Measurements from ENCODE around the gene CPA3. TPM values are rescaled to one million over a fixed set of nuclear protein-coding genes. Genes with fewer than 3 reads are reported as not detected.
A peak's percentile ranks its signal among the peaks of the same experiment; 100 is the strongest.

The CPA3 gene
- total and polyA plus RNA-seq, 2 donors from 2014 or later, result 47.9 TPM; not detected in 1

DNA sequence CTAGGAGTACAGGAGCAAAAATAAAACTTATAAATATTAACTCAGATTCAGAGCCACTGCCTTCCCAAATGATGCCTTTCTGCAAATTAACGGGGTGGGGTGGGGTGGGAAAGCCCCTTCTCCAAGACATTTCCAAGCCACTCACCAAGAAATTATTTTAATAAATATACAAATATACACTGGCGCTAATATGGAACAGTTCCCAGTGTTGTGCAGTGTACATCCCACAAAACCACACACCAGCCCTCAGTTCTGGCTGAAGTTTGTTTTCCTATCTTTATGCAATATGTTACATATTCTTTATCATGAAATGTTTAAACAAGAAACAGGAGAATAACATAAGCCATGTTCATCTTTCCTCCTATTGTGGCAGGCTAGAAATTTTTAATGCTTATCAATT, 73.2 kb downstream of the CPA3 start:
- intact Hi-C loops (cut with DNase I), result no loop called here
- Histone ChIP-seq H3K4me3 (ENCODE audit: low read length in 3 of 3) (no peak overlapping the region), H3K27me3 (ENCODE audit: control insufficient read depth, insufficient read depth, low read length) (no peaks in the 10 kb centered on the region), H3K4me1 (ENCODE audit: control insufficient read depth in 2 of 3, insufficient read depth in 2 of 3, low read depth in 1 of 3, low read length in 3 of 3) (no peaks in the 10 kb centered on the region), H3K9me3 (ENCODE audit: control insufficient read depth in 2 of 3, insufficient read depth in 1 of 3, low read length in 3 of 3) (no peaks in the 10 kb centered on the region), H3K9ac (ENCODE audit: low read length in 3 of 3) (no peak overlapping the region), H3K36me3 (ENCODE audit: control insufficient read depth in 2 of 3, insufficient read depth in 3 of 3, low read length in 3 of 3) (no peaks in the 10 kb centered on the region), H3K27ac (ENCODE audit: low read depth in 2 of 2, low read length in 2 of 2) (no peak overlapping the region)
- TF ChIP-seq, protein P1, sequence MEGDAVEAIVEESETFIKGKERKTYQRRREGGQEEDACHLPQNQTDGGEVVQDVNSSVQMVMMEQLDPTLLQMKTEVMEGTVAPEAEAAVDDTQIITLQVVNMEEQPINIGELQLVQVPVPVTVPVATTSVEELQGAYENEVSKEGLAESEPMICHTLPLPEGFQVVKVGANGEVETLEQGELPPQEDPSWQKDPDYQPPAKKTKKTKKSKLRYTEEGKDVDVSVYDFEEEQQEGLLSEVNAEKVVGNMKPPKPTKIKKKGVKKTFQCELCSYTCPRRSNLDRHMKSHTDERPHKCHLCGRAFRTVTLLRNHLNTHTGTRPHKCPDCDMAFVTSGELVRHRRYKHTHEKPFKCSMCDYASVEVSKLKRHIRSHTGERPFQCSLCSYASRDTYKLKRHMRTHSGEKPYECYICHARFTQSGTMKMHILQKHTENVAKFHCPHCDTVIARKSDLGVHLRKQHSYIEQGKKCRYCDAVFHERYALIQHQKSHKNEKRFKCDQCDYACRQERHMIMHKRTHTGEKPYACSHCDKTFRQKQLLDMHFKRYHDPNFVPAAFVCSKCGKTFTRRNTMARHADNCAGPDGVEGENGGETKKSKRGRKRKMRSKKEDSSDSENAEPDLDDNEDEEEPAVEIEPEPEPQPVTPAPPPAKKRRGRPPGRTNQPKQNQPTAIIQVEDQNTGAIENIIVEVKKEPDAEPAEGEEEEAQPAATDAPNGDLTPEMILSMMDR (IDR thresholded peaks at IDR 0.05; ENCODE audit: borderline replicate concordance, extremely low read depth, insufficient read depth), result no peak
- FAIRE-seq, result no peak
- no peak for DNase-seq

DNA sequence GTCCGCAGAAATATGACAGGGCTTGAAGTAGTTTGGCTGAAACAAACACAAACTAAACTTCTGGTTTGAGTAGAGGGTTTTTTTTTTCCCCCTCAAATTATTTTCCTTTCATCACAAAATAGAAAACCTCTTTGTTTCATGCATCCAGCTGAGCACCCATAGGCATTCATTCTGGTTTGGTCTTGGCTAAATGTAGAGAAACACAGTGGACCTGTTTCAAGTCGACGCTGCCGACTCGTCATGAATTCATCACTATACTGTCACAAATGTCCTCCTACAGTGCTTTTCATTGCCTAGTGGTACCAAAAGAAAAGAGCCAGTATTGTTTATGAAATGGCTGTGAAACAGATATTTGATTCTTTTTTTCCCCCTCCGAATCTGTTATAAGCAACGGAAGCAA, 73.8 kb downstream of the CPA3 start:
- Histone ChIP-seq H3K9me3 (ENCODE audit: control insufficient read depth in 2 of 3, insufficient read depth in 1 of 3, low read length in 3 of 3) (no peaks in the 10 kb centered on the region), H3K36me3 (ENCODE audit: control insufficient read depth in 2 of 3, insufficient read depth in 3 of 3, low read length in 3 of 3) (no peaks in the 10 kb centered on the region), H3K27me3 (ENCODE audit: control insufficient read depth, insufficient read depth, low read length) (no peaks in the 10 kb centered on the region), H3K4me1 (ENCODE audit: control insufficient read depth in 2 of 3, insufficient read depth in 2 of 3, low read depth in 1 of 3, low read length in 3 of 3) (no peaks in the 10 kb centered on the region), H3K9ac (ENCODE audit: low read length in 3 of 3) (no peak overlapping the region), H3K4me3 (ENCODE audit: low read length in 3 of 3) (no peak overlapping the region), H3K27ac (ENCODE audit: low read depth in 2 of 2, low read length in 2 of 2) (no peak overlapping the region)
- intact Hi-C loops (cut with DNase I), result no loop called here
- no peak for DNase-seq
- no peak for FAIRE-seq
- TF ChIP-seq, protein P1 (IDR thresholded peaks at IDR 0.05; ENCODE audit: borderline replicate concordance, extremely low read depth, insufficient read depth), result no peak

DNA sequence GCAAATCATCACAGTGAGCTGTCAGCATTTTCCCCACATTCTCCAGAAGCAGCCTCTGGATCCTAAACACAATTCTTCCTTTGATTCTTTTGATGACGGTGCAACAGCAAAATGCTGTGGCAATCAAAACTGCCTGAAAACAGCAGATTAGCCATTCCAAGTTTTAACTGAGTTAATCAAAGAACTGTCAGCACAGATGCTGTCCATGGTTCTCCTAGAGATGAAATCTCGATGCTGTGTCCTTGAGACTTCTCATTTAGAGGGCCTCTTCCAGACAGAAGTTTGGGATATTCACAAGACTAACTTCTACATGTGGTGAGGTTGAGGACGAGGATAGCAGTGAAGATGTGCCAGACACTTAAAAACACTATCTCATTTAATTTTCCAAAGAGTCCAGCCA, 75.9 kb downstream of the CPA3 start:
- H3K4me3 ChIP-seq (ENCODE audit: low read length in 3 of 3), result no peak overlapping the region
- H3K9ac ChIP-seq (ENCODE audit: low read length in 3 of 3), result no peak overlapping the region
- FAIRE-seq (no peak), DNase-seq (no peak)
- TF ChIP-seq, protein P1 (IDR thresholded peaks at IDR 0.05; ENCODE audit: borderline replicate concordance, extremely low read depth, insufficient read depth), result no peak
- H3K4me1 ChIP-seq (ENCODE audit: control insufficient read depth in 2 of 3, insufficient read depth in 2 of 3, low read depth in 1 of 3, low read length in 3 of 3), result no peaks in the 10 kb centered on the region
- no peak overlapping the region for H3K27ac ChIP-seq (ENCODE audit: low read depth in 2 of 2, low read length in 2 of 2)
- H3K9me3 ChIP-seq (ENCODE audit: control insufficient read depth in 2 of 3, insufficient read depth in 1 of 3, low read length in 3 of 3), result no peaks in the 10 kb centered on the region
- no peaks in the 10 kb centered on the region for H3K27me3 ChIP-seq (ENCODE audit: control insufficient read depth, insufficient read depth, low read length)
- intact Hi-C loops (cut with DNase I), result no loop called here
- H3K36me3 ChIP-seq (ENCODE audit: control insufficient read depth in 2 of 3, insufficient read depth in 3 of 3, low read length in 3 of 3), result no peaks in the 10 kb centered on the region

DNA sequence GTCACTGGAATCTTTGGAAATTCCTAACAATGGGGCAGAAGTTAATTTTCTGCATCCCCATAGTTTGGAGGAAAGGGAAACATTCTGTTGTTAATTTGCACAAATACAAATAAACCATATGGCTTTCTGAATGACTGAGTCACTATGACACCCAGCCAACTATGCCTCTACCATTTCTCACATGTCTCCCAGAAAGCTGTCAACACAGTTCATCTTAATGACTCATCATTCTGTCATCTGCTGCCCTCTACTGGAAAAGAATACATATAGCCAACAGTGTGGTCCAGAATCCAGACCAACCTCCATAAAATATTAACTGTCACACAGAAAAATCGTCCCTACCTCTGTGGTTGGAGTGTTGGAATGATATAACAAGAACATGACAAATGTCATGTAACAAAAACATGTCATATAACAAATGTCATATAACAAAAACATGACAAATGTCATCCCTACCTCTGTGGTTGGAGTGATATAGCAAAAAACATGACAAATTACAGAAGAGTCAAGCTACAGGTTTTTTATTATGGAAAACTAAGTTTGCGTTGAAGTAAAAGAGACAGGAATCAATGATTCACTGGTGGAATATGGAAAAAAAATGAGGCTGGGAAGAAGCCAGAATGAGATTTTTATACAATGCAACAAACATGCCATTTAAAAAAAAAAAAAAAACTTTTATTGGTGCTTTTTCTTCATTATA, 78.6 kb downstream of the CPA3 start:
- Histone ChIP-seq H3K27ac (ENCODE audit: low read depth in 2 of 2, low read length in 2 of 2) (no peak overlapping the region), H3K27me3 (ENCODE audit: control insufficient read depth, insufficient read depth, low read length) (no peaks in the 10 kb centered on the region), H3K9me3 (ENCODE audit: control insufficient read depth in 2 of 3, insufficient read depth in 1 of 3, low read length in 3 of 3) (no peaks in the 10 kb centered on the region), H3K4me3 (ENCODE audit: low read length in 3 of 3) (no peak overlapping the region), H3K36me3 (ENCODE audit: control insufficient read depth in 2 of 3, insufficient read depth in 3 of 3, low read length in 3 of 3) (no peaks in the 10 kb centered on the region), H3K4me1 (ENCODE audit: control insufficient read depth in 2 of 3, insufficient read depth in 2 of 3, low read depth in 1 of 3, low read length in 3 of 3) (no peaks in the 10 kb centered on the region), H3K9ac (ENCODE audit: low read length in 3 of 3) (no peak overlapping the region)
- TF ChIP-seq, protein P1 (IDR thresholded peaks at IDR 0.05; ENCODE audit: borderline replicate concordance, extremely low read depth, insufficient read depth), result peak; percentile 61
- DNase-seq (peak in 2 of 5 donors; percentile 72 to 85), FAIRE-seq (peak; percentile 94)
- intact Hi-C loops (cut with DNase I), result no loop called here
